ENCODE measurements around the gene HEMGN. TPM values are rescaled to one million over a fixed set of nuclear protein-coding genes. Genes with fewer than 3 reads are reported as not detected.
"Not testable (repeated sequence)": the region's sequence is repeated elsewhere in the genome, so short reads cannot be mapped to it uniquely, and the experiment has no call there.

HEMGN gene
- total and polyA plus RNA-seq, 2 experiments from 2014 or later: not detected

GRCh38 chr9:97979788-97980478 lies 42.0 kb upstream of the HEMGN start:
- no peak overlapping the region for H2AFZ ChIP-seq
- DNase-seq (ENCODE audit: low spot score): no peak
- no peaks in the 10 kb centered on the region for H3K9me2 ChIP-seq (replicated peaks; ENCODE audit: insufficient read depth)

GRCh38 chr9:97978371-97979130 lies 40.6 kb upstream of the HEMGN start:
- no peak overlapping the region for H3K4me3 ChIP-seq
- H2AFZ ChIP-seq: no peak overlapping the region
- H3K4me1 ChIP-seq (ENCODE audit: insufficient read depth): peaks cover 5% of the 10 kb centered on the region
- no peaks in the 10 kb centered on the region for H3K9me3 ChIP-seq (ENCODE audit: low read depth)
- no peak overlapping the region for H3K27ac ChIP-seq
- H3K9me2 ChIP-seq (replicated peaks; ENCODE audit: insufficient read depth): no peaks in the 10 kb centered on the region
- no peak overlapping the region for H3K4me2 ChIP-seq
- no peak for TF ChIP-seq EZH2phosphoT487 (IDR thresholded peaks at IDR 0.05; ENCODE audit: low read depth, severe bottlenecking, unreplicated experiment)
- no peak for TF ChIP-seq EZH2 (IDR thresholded peaks at IDR 0.05; ENCODE audit: borderline replicate concordance)
- TF ChIP-seq CTCF (IDR thresholded peaks at IDR 0.05; ENCODE audit: poor library complexity): no peak
- no peak for DNase-seq (ENCODE audit: low spot score)
- H3K27me3 ChIP-seq: no peaks in the 10 kb centered on the region
- H4K20me1 ChIP-seq (ENCODE audit: insufficient read depth, poor library complexity, severe bottlenecking): no peaks in the 10 kb centered on the region
- H3K79me2 ChIP-seq: no peaks in the 10 kb centered on the region
- WGBS (ENCODE audit: low lambda C conversion rate, missing lambda C conversion rate): 87% methylated on average over 3 of the region's 3 CpGs
- H3K36me3 ChIP-seq (replicated peaks; ENCODE audit: insufficient read depth, low read depth): no peaks in the 10 kb centered on the region

More at GRCh38 chr9:97979788-97980478, 42.0 kb upstream of the HEMGN start:
- Histone ChIP-seq H3K27ac (no peak overlapping the region), H3K4me3 (no peak overlapping the region), H3K36me3 (replicated peaks; ENCODE audit: insufficient read depth, low read depth) (no peaks in the 10 kb centered on the region), H3K4me2 (no peak overlapping the region), H4K20me1 (ENCODE audit: insufficient read depth, poor library complexity, severe bottlenecking) (no peaks in the 10 kb centered on the region), H3K4me1 (ENCODE audit: insufficient read depth) (peaks cover 5% of the 10 kb centered on the region), H3K9me3 (ENCODE audit: low read depth) (no peaks in the 10 kb centered on the region), H3K27me3 (no peaks in the 10 kb centered on the region), H3K79me2 (peaks cover under 1% of the 10 kb centered on the region)
- 79% methylated on average over 7 of the region's 7 CpGs for WGBS (ENCODE audit: low lambda C conversion rate, missing lambda C conversion rate)
- no peak for TF ChIP-seq CTCF (IDR thresholded peaks at IDR 0.05; ENCODE audit: poor library complexity)
- TF ChIP-seq EZH2phosphoT487 (IDR thresholded peaks at IDR 0.05; ENCODE audit: low read depth, severe bottlenecking, unreplicated experiment): no peak
- TF ChIP-seq EZH2 (IDR thresholded peaks at IDR 0.05; ENCODE audit: borderline replicate concordance): no peak

GRCh38 chr9:97976633-97977032 lies 38.7 kb upstream of the HEMGN start:
- not testable (repeated sequence) for H3K4me3 ChIP-seq; H3K36me3 ChIP-seq (replicated peaks; ENCODE audit: insufficient read depth, low read depth); DNase-seq (ENCODE audit: low spot score); H3K27me3 ChIP-seq; H3K79me2 ChIP-seq; H3K4me2 ChIP-seq; H3K4me1 ChIP-seq (ENCODE audit: insufficient read depth); H3K27ac ChIP-seq; H2AFZ ChIP-seq; H3K9me3 ChIP-seq (ENCODE audit: low read depth); H3K9me2 ChIP-seq (replicated peaks; ENCODE audit: insufficient read depth); H4K20me1 ChIP-seq (ENCODE audit: insufficient read depth, poor library complexity, severe bottlenecking)
- WGBS (ENCODE audit: low lambda C conversion rate, missing lambda C conversion rate): 93% methylated on average over 10 of the region's 10 CpGs

GRCh38 chr9:97975376-97975775 lies 37.4 kb upstream of the HEMGN start:
- Histone ChIP-seq H4K20me1 (ENCODE audit: insufficient read depth, poor library complexity, severe bottlenecking) (no peaks in the 10 kb centered on the region), H2AFZ (no peak overlapping the region), H3K4me2 (no peak overlapping the region), H3K4me1 (ENCODE audit: insufficient read depth) (no peaks in the 10 kb centered on the region), H3K36me3 (replicated peaks; ENCODE audit: insufficient read depth, low read depth) (no peaks in the 10 kb centered on the region), H3K27me3 (no peaks in the 10 kb centered on the region), H3K9me2 (replicated peaks; ENCODE audit: insufficient read depth) (no peaks in the 10 kb centered on the region), H3K4me3 (no peak overlapping the region), H3K79me2 (no peaks in the 10 kb centered on the region), H3K9me3 (ENCODE audit: low read depth) (no peaks in the 10 kb centered on the region), H3K27ac (no peak overlapping the region)
- TF ChIP-seq CTCF (IDR thresholded peaks at IDR 0.05; ENCODE audit: poor library complexity) (no peak), EZH2phosphoT487 (IDR thresholded peaks at IDR 0.05; ENCODE audit: low read depth, severe bottlenecking, unreplicated experiment) (no peak), EZH2 (IDR thresholded peaks at IDR 0.05; ENCODE audit: borderline replicate concordance) (no peak)
- 75% methylated on average over 1 of the region's 1 CpG for WGBS (ENCODE audit: low lambda C conversion rate, missing lambda C conversion rate)
- no peak for DNase-seq (ENCODE audit: low spot score)

Data from hepatocyte (in vitro differentiated cells).